ENCODE results near the gene C9orf153.

The C9orf153 gene

DNA sequence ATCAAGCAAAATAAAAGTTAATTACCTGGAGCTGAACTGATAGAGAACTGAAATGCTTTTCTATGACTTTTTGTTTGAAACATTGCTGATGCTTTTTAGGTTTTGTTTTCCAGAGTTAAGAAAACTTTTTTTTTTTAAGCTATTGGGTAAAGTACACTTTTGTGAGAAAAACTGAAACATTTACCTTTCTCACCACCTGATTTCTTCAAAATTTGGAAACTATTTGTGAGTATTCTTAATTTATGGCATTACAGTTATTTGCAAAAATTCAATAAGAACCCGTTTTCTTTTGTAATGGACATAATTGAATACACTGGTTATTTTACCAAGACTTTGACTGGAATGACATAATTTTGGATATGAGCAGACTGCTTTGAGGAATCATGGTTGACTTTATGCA is 6.6 kb downstream of the C9orf153 start:
- Histone ChIP-seq H3K4me3 (ENCODE audit: low read depth, low read length, poor library complexity, severe bottlenecking) (no peak overlapping the region), H3F3A (ENCODE audit: insufficient read depth, low read length) (no peaks in the 10 kb centered on the region), H4K20me1 (ENCODE audit: insufficient read depth, low read length) (no peaks in the 10 kb centered on the region), H3K36me3 (ENCODE audit: insufficient read depth, low read length) (no peaks in the 10 kb centered on the region), H3K9me2 (ENCODE audit: low read depth, low read length) (no peaks in the 10 kb centered on the region), H3K79me2 (ENCODE audit: insufficient read depth, low read length) (no peaks in the 10 kb centered on the region), H2AFZ (ENCODE audit: low read length) (no peak overlapping the region), H3K27ac (ENCODE audit: low read depth, low read length, poor library complexity, severe bottlenecking) (no peak overlapping the region), H3K4me2 (ENCODE audit: low read length) (no peak overlapping the region), H3K27me3 (ENCODE audit: insufficient read depth, low read length) (no peaks in the 10 kb centered on the region), H3K9ac (ENCODE audit: low read length) (no peak overlapping the region), H3K4me1 (ENCODE audit: insufficient read depth, low read length, severe bottlenecking) (no peaks in the 10 kb centered on the region), H3K9me3 (ENCODE audit: low read length) (peaks cover 6% of the 10 kb centered on the region; the same call in 1 of the 2 replicates)
- TF ChIP-seq EZH2 (IDR thresholded peaks at IDR 0.05; ENCODE audit: borderline replicate concordance, low read length): no peak
- no peak for TF ChIP-seq CTCF (IDR thresholded peaks at IDR 0.05; ENCODE audit: low read length)

- H3K4me2 ChIP-seq (ENCODE audit: low read length): no peak overlapping the region
- H3K4me1 ChIP-seq (ENCODE audit: insufficient read depth, low read length, severe bottlenecking): no peaks in the 10 kb centered on the region
- H3K9me3 ChIP-seq (ENCODE audit: low read length): peaks cover 6% of the 10 kb centered on the region; the same call in 1 of the 2 replicates
- TF ChIP-seq CTCF (IDR thresholded peaks at IDR 0.05; ENCODE audit: low read length): no peak
- no peak for TF ChIP-seq EZH2 (IDR thresholded peaks at IDR 0.05; ENCODE audit: borderline replicate concordance, low read length)
- no peaks in the 10 kb centered on the region for H3K27me3 ChIP-seq (ENCODE audit: insufficient read depth, low read length)
- no peak overlapping the region for H3K4me3 ChIP-seq (ENCODE audit: low read depth, low read length, poor library complexity, severe bottlenecking)
- H3K9me2 ChIP-seq (ENCODE audit: low read depth, low read length): no peaks in the 10 kb centered on the region
- H2AFZ ChIP-seq (ENCODE audit: low read length): no peak overlapping the region
- no peaks in the 10 kb centered on the region for H3K36me3 ChIP-seq (ENCODE audit: insufficient read depth, low read length)
- no peak overlapping the region for H3K27ac ChIP-seq (ENCODE audit: low read depth, low read length, poor library complexity, severe bottlenecking)
- no peak overlapping the region for H3K9ac ChIP-seq (ENCODE audit: low read length)
- no peaks in the 10 kb centered on the region for H3K79me2 ChIP-seq (ENCODE audit: insufficient read depth, low read length)
- no peaks in the 10 kb centered on the region for H4K20me1 ChIP-seq (ENCODE audit: insufficient read depth, low read length)
- H3F3A ChIP-seq (ENCODE audit: insufficient read depth, low read length): no peaks in the 10 kb centered on the region
These were observed 9.3 kb downstream of the C9orf153 start for GRCh38 chr9:86250123-86250522.

DNA sequence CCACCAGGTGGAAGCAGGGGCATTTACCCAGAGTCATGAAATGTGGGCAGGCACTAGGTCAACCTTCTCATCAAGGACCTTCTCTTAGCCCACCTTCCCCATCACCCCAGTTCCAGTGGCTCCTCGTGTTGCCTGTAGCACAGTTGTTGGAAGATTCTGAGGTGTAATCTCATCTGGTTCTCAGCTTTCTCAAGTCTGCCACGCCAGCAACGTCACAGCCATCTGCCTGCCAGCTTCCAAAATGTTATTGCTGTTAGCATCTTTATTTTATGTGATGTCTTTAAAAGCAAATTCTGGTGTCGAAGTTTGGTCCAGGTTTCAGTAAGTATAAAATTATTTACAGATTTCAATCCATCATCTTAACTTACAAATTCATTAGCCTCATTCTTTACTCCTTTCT is 10.7 kb downstream of the C9orf153 start:
- H2AFZ ChIP-seq (ENCODE audit: low read length): no peak overlapping the region
- no peak overlapping the region for H3K4me3 ChIP-seq (ENCODE audit: low read depth, low read length, poor library complexity, severe bottlenecking)
- no peaks in the 10 kb centered on the region for H4K20me1 ChIP-seq (ENCODE audit: insufficient read depth, low read length)
- no peaks in the 10 kb centered on the region for H3K27me3 ChIP-seq (ENCODE audit: insufficient read depth, low read length)
- TF ChIP-seq CTCF (IDR thresholded peaks at IDR 0.05; ENCODE audit: low read length): no peak
- TF ChIP-seq EZH2 (IDR thresholded peaks at IDR 0.05; ENCODE audit: borderline replicate concordance, low read length): no peak
- H3K27ac ChIP-seq (ENCODE audit: low read depth, low read length, poor library complexity, severe bottlenecking): no peak overlapping the region
- peaks cover 6% of the 10 kb centered on the region; the same call in 1 of the 2 replicates for H3K9me3 ChIP-seq (ENCODE audit: low read length)
- H3K9ac ChIP-seq (ENCODE audit: low read length): no peak overlapping the region
- no peaks in the 10 kb centered on the region for H3K4me1 ChIP-seq (ENCODE audit: insufficient read depth, low read length, severe bottlenecking)
- H3K36me3 ChIP-seq (ENCODE audit: insufficient read depth, low read length): no peaks in the 10 kb centered on the region
- no peaks in the 10 kb centered on the region for H3K79me2 ChIP-seq (ENCODE audit: insufficient read depth, low read length)
- H3K9me2 ChIP-seq (ENCODE audit: low read depth, low read length): no peaks in the 10 kb centered on the region
- H3F3A ChIP-seq (ENCODE audit: insufficient read depth, low read length): no peaks in the 10 kb centered on the region
- no peak overlapping the region for H3K4me2 ChIP-seq (ENCODE audit: low read length)
